MM.1S (cell line): ENCODE results near the gene CD86.

ENCODE experiments used
- DNase-seq: peaks from one replicate; pipeline ENCODE4 v3.0.0-alpha.2; 2015
- H2AFZ ChIP-seq: fragments of 300-600 bp; sonication (generic); 2 replicates; pipeline ENCODE4 v1.6.0; 2016; ENCODE audit warnings: antibody characterized with exemption, low read length
- H3F3A ChIP-seq: fragments of 300-600 bp; sonication (generic); 2 replicates; pipeline ENCODE4 v1.6.1; 2016; ENCODE audit warnings: mild to moderate bottlenecking, antibody characterized with exemption, low read length, moderate library complexity, mixed read lengths; ENCODE audit not compliant: insufficient read depth
- H3K27ac ChIP-seq: fragments of 300-600 bp; sonication (generic); 2 replicates; pipeline ENCODE4 v1.5.1; 2016; ENCODE audit warnings: mild to moderate bottlenecking, low read length
- H3K27me3 ChIP-seq: fragments of 300-600 bp; sonication (generic); replicated peaks from 2 replicates; pipeline ENCODE4 v1.6.0; 2016; ENCODE audit warnings: low read length; ENCODE audit not compliant: insufficient read depth
- H3K36me3 ChIP-seq: fragments of 300-600 bp; sonication (generic); replicated peaks from 2 replicates; pipeline ENCODE4 v1.6.1; 2016; ENCODE audit warnings: mild to moderate bottlenecking, low read length, mixed read lengths; ENCODE audit not compliant: insufficient read depth
- H3K4me1 ChIP-seq: fragments of 300-600 bp; sonication (generic); 2 replicates; pipeline ENCODE4 v1.6.1; 2016; ENCODE audit warnings: low read length, mixed read lengths
- H3K4me2 ChIP-seq: fragments of 300-600 bp; sonication (generic); 2 replicates; pipeline ENCODE4 v1.6.0; 2016; ENCODE audit warnings: low read depth, low read length
- H3K4me3 ChIP-seq: fragments of 300-600 bp; sonication (generic); 2 replicates; pipeline ENCODE4 v1.5.1; 2016; ENCODE audit warnings: low read length, mixed read lengths
- H3K79me2 ChIP-seq: fragments of 300-600 bp; sonication (generic); 2 replicates; pipeline ENCODE4 v1.6.1; 2016; ENCODE audit warnings: mixed run types, low read length, mixed read lengths
- H3K9ac ChIP-seq: fragments of 300-600 bp; sonication (generic); 2 replicates; pipeline ENCODE4 v1.6.1; 2016; ENCODE audit warnings: low read length, mixed read lengths
- H3K9me2 ChIP-seq: fragments of 300-600 bp; sonication (generic); replicated peaks from 2 replicates; pipeline ENCODE4 v1.6.1; 2016; ENCODE audit warnings: mild to moderate bottlenecking, low read length, mixed read lengths; ENCODE audit not compliant: insufficient read depth
- H3K9me3 ChIP-seq: fragments of 300-600 bp; sonication (generic); replicated peaks from 2 replicates; pipeline ENCODE4 v1.6.1; 2016; ENCODE audit warnings: mild to moderate bottlenecking, low read length, mixed read lengths; ENCODE audit not compliant: insufficient read depth
- H4K20me1 ChIP-seq: fragments of 300-600 bp; sonication (generic); 2 replicates; pipeline ENCODE4 v1.6.1; 2016; ENCODE audit warnings: mild to moderate bottlenecking, low read length, moderate library complexity, mixed read lengths; ENCODE audit not compliant: insufficient read depth
- CTCF ChIP-seq: fragments of 300-600 bp; sonication (generic); IDR thresholded peaks from 2 replicates; pipeline ENCODE4 v1.5.1; 2016; ENCODE audit warnings: antibody characterized with exemption, low read length, mixed read lengths
- EZH2 ChIP-seq: fragments of 300-600 bp; sonication (generic); optimal IDR thresholded peaks from 2 replicates; pipeline ENCODE3; 2017; ENCODE audit warnings: low read depth, mild to moderate bottlenecking, antibody characterized with exemption, low read length, mixed read lengths
- EZH2phosphoT487 ChIP-seq: fragments of 300-600 bp; sonication (generic); IDR thresholded peaks from 2 replicates; pipeline ENCODE4 v1.6.1; 2018; ENCODE audit warnings: antibody characterized with exemption, low read length

CD86 gene

GRCh38 chr3:122094125-122094524 lies 39.0 kb downstream of the CD86 start:
- no peak overlapping the region for H3K9ac ChIP-seq
- H3K4me2 ChIP-seq = peak overlapping the region; percentile 49
- peaks cover 55% of the 10 kb centered on the region for H3K4me1 ChIP-seq

GRCh38 chr3:122094693-122095092 lies 39.5 kb downstream of the CD86 start:
- H3K4me2 ChIP-seq = peak overlapping the region; percentile 49
- H3K27ac ChIP-seq = peak overlapping the region; percentile 50; the same call in 1 of the 2 replicates
- H3K36me3 ChIP-seq = no peaks in the 10 kb centered on the region
- TF ChIP-seq CTCF (peak; percentile 31), EZH2 (no peak)
- peaks cover 58% of the 10 kb centered on the region for H3K4me1 ChIP-seq
- no peaks in the 10 kb centered on the region for H4K20me1 ChIP-seq
- H2AFZ ChIP-seq = 0 out of 2 replicates have a peak overlapping the region, but pooled peaks have one; percentile 13
- no peak overlapping the region for H3K4me3 ChIP-seq
- no peaks in the 10 kb centered on the region for H3K9me3 ChIP-seq
- no peaks in the 10 kb centered on the region for H3K79me2 ChIP-seq
- peaks cover 34% of the 10 kb centered on the region for H3F3A ChIP-seq
- no peak overlapping the region for H3K9ac ChIP-seq
- DNase-seq = peak; percentile 71
- H3K9me2 ChIP-seq = no peaks in the 10 kb centered on the region
- H3K27me3 ChIP-seq = no peaks in the 10 kb centered on the region

More at GRCh38 chr3:122094125-122094524, 39.0 kb downstream of the CD86 start:
- H3K36me3 ChIP-seq = no peaks in the 10 kb centered on the region
- DNase-seq = no peak
- no peaks in the 10 kb centered on the region for H4K20me1 ChIP-seq
- H2AFZ ChIP-seq = 0 out of 2 replicates have a peak overlapping the region, but pooled peaks have one; percentile 13
- H3K27ac ChIP-seq = peak overlapping the region; percentile 50; the same call in 1 of the 2 replicates
- no peak overlapping the region for H3K4me3 ChIP-seq
- H3K79me2 ChIP-seq = no peaks in the 10 kb centered on the region
- no peak for TF ChIP-seq EZH2
- TF ChIP-seq EZH2phosphoT487 = no peak
- no peak for TF ChIP-seq CTCF
- no peaks in the 10 kb centered on the region for H3K27me3 ChIP-seq
- no peaks in the 10 kb centered on the region for H3K9me2 ChIP-seq
- H3F3A ChIP-seq = peaks cover 33% of the 10 kb centered on the region
- H3K9me3 ChIP-seq = no peaks in the 10 kb centered on the region

GRCh38 chr3:122097141-122097540 lies 42.0 kb downstream of the CD86 start:
- H3K4me2 ChIP-seq = no peak overlapping the region
- no peaks in the 10 kb centered on the region for H3K9me3 ChIP-seq
- H3K9ac ChIP-seq = no peak overlapping the region
- TF ChIP-seq EZH2 (no peak), EZH2phosphoT487 (no peak), CTCF (no peak)
- no peaks in the 10 kb centered on the region for H3K36me3 ChIP-seq
- H4K20me1 ChIP-seq = no peaks in the 10 kb centered on the region
- no peaks in the 10 kb centered on the region for H3K27me3 ChIP-seq
- peaks cover 23% of the 10 kb centered on the region for H3F3A ChIP-seq
- no peaks in the 10 kb centered on the region for H3K79me2 ChIP-seq
- DNase-seq = no peak
- H2AFZ ChIP-seq = no peak overlapping the region
- H3K4me3 ChIP-seq = no peak overlapping the region
- no peak overlapping the region for H3K27ac ChIP-seq
- no peaks in the 10 kb centered on the region for H3K9me2 ChIP-seq
- peaks cover 44% of the 10 kb centered on the region for H3K4me1 ChIP-seq
